HUES64 (cell line): ENCODE measurements around the gene OR4D9. TPM values are rescaled to one million over a fixed set of nuclear protein-coding genes. Genes with fewer than 3 reads are reported as not detected.
"Not testable (repeated sequence)": the region's sequence is repeated elsewhere in the genome, so short reads cannot be mapped to it uniquely, and the experiment has no call there.

ENCODE experiments used
- H3K27ac ChIP-seq: 2 replicates; pipeline ENCODE4 v1.7.0; 2013; ENCODE audit warnings: low read depth, low read length, inconsistent platforms
- H3K27me3 ChIP-seq: 2 replicates; pipeline ENCODE4 v1.6.1; 2013; ENCODE audit warnings: mild to moderate bottlenecking, low read length; ENCODE audit not compliant: insufficient read depth
- H3K36me3 ChIP-seq: 2 replicates; pipeline ENCODE4 v1.6.1; 2013; ENCODE audit warnings: mild to moderate bottlenecking, low read length; ENCODE audit not compliant: insufficient read depth
- H3K4me1 ChIP-seq: 2 replicates; pipeline ENCODE4 v1.6.1; 2013; ENCODE audit warnings: mild to moderate bottlenecking, low read length, moderate library complexity; ENCODE audit not compliant: insufficient read depth
- H3K4me3 ChIP-seq: 2 replicates; pipeline ENCODE4 v1.5.1; 2013; ENCODE audit warnings: mild to moderate bottlenecking, low read length, moderate library complexity
- H3K9ac ChIP-seq: 2 replicates; pipeline ENCODE4 v1.6.1; 2013; ENCODE audit warnings: mild to moderate bottlenecking, low read depth, low read length
- H3K9me3 ChIP-seq: 2 replicates; pipeline ENCODE4 v1.6.1; 2013; ENCODE audit warnings: low read depth, low read length; ENCODE audit not compliant: insufficient read depth
- WGBS: fragments of 150-250, 120-280 bp; methylation state at CpG from one replicate; pipeline ENCODE4 v1.1.7; 2013; ENCODE audit warnings: missing lambda C conversion rate; 5-methylcytosine and 5-hydroxymethylcytosine counted together
- polyA plus RNA-seq, 2 experiments: library from polyadenylated mRNA; stranded (reverse); fragments of 50-300 nt; gene quantifications; one replicate each; pipeline ENCODE4 v1.2.3, GENCODE V29; 2013

Gene OR4D9
- polyA plus RNA-seq (2013, experiment 1 of 2) = not detected
- polyA plus RNA-seq (2013, experiment 2 of 2) = not detected

DNA sequence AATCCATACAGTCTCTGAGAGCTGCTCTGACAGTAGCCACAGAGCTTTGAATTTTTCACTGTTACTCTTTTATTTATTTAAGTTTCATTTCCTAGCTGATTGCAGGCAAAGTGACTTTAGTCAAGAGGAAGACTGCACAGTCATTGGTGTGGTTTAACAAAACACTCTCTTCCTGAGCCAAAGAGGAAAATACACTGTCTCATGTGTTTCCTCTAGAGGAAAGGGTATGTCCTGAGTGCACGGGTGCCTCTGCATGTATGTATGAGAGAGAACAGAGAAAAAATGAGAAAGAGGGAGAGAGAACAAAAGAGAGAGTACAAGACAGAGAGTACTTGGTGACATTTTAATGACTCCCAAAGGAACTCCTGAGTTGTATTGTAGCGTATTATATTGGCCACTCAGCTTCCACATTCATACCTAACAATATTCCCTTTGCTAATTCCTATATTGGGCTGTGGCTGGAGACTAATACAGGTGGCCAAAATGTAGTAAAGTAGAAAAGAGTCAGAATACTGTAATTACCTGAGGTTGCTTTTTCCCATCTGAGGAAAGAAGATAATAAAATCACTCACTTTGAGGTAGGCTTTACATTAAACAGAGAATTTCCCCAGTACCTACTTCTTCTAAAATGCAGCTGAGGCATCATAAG, at the start of gene OR4D9:
OR4D9 (plus strand) TSS at position 599 of the 649 bp plus-strand sequence. CDS start 3,374 bp downstream, outside the sequence.
- WGBS = 78% methylated on average over 1 of the region's 2 CpGs
- no peak within 1 kb of the TSS for H3K27ac ChIP-seq
- H3K4me1 ChIP-seq = no peaks in the 10 kb centered on the region
- no peaks in the 10 kb centered on the region for H3K27me3 ChIP-seq
- H3K36me3 ChIP-seq = no peaks in the 10 kb centered on the region
- no peaks in the 10 kb centered on the region for H3K9me3 ChIP-seq
- H3K9ac ChIP-seq = no peak within 1 kb of the TSS
- H3K4me3 ChIP-seq = no peak within 1 kb of the TSS

DNA sequence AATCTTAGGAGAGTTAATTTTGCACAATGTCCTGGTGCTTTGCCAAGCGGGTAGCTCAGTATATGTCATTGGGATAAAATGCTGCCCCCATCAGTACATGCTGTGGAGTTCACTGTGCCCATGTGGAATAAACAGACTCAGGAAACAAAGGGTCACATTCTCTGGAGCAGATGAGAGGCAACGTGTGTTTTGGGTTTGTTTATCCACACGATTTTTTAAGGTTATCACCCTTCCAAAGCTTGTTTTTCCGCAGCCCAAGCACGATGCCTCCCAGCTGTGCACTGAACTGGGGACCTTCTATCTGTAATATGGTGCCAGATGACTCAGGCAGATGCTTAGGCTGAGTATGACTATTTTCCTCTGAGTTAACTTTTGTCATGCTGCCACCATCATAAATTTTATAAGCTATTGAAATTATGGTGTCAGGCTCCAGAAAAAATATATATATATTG, 48.1 kb upstream of the OR4D9 start:
- H3K27me3 ChIP-seq = no peaks in the 10 kb centered on the region
- 79% methylated on average over 5 of the region's 5 CpGs for WGBS
- no peaks in the 10 kb centered on the region for H3K4me1 ChIP-seq
- H3K4me3 ChIP-seq = no peak overlapping the region
- H3K36me3 ChIP-seq = no peaks in the 10 kb centered on the region
- H3K9ac ChIP-seq = no peak overlapping the region; the same call in 1 of the 2 replicates
- H3K27ac ChIP-seq = no peak overlapping the region
- H3K9me3 ChIP-seq = no peaks in the 10 kb centered on the region

- Histone ChIP-seq H3K9ac (no peak within 1 kb of the TSS), H3K9me3 (no peaks in the 10 kb centered on the region), H3K27ac (no peak within 1 kb of the TSS), H3K36me3 (no peaks in the 10 kb centered on the region), H3K4me3 (no peak within 1 kb of the TSS), H3K4me1 (no peaks in the 10 kb centered on the region), H3K27me3 (no peaks in the 10 kb centered on the region)
Observed at GRCh38 chr11:59473015-59473414, 38.3 kb upstream of the OR4D9 start, which contains the start of gene OR4D10. Gene OR4D10 (plus strand): TSS chr11:59473315. CDS start chr11:59477430, 4,115 bp downstream.

GRCh38 chr11:59475176-59475575, 36.2 kb upstream of the OR4D9 start:
- 84% methylated on average over 8 of the region's 9 CpGs for WGBS
- Histone ChIP-seq H3K9ac (no peak overlapping the region), H3K4me3 (no peak overlapping the region), H3K27ac (no peak overlapping the region), H3K27me3 (no peaks in the 10 kb centered on the region), H3K36me3 (no peaks in the 10 kb centered on the region), H3K9me3 (no peaks in the 10 kb centered on the region), H3K4me1 (no peaks in the 10 kb centered on the region)

- H3K27ac ChIP-seq = no peak overlapping the region
- H3K4me1 ChIP-seq = no peaks in the 10 kb centered on the region
- H3K9me3 ChIP-seq = no peaks in the 10 kb centered on the region
- no peak overlapping the region for H3K4me3 ChIP-seq
- no peaks in the 10 kb centered on the region for H3K36me3 ChIP-seq
- H3K27me3 ChIP-seq = no peaks in the 10 kb centered on the region
- no peak overlapping the region for H3K9ac ChIP-seq
Observed at GRCh38 chr11:59479906-59480305, 31.4 kb upstream of the OR4D9 start.

DNA sequence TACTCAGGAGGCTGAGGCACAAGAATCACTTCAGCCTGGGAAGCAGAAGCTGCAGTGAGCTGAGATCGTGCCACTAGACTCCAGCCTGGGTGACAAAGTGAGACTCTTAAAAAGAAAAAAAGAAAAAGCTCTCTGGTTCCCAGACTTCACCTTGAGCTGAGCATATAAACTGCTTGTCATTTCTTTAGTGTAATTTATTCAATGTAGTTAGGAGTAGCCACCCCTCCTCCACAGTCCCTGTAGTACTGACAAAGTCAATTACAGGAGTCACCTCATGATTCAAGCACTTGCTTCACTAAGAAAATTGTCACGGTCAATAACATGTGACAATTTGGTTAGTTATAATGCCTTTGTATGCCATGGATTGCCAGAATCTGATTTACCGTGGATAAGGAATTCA, 31.0 kb upstream of the OR4D9 start:
- Histone ChIP-seq H3K27me3 (no peaks in the 10 kb centered on the region), H3K27ac (no peak overlapping the region), H3K4me3 (no peak overlapping the region), H3K4me1 (no peaks in the 10 kb centered on the region), H3K9me3 (no peaks in the 10 kb centered on the region), H3K36me3 (no peaks in the 10 kb centered on the region), H3K9ac (no peak overlapping the region)
- WGBS = 93% methylated on average over 3 of the region's 3 CpGs

DNA sequence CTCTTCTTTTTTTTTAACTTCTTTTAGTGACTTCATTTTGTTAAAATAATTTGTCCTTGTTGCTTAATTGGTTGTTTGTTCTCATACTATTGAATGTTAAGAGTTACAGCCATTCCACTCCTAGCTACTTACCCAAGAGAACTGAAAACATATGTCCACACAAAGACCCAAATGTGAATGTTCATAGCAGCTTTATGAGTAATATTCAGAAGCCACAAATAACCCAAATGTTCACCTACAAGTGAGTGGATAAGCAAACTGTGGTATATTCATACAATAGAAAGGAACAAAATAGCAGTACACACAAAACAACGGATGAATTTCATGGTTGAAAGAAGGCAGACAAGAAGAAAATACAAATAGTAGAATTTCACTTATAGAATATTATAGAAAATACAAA, 9.4 kb upstream of the OR4D9 start:
- H3K9ac ChIP-seq = no peak overlapping the region
- WGBS = no CpG with 5 or more reads among the region's 1 CpG
- H3K36me3 ChIP-seq = no peaks in the 10 kb centered on the region
- H3K4me1 ChIP-seq = no peaks in the 10 kb centered on the region
- H3K9me3 ChIP-seq = no peaks in the 10 kb centered on the region
- no peak overlapping the region for H3K27ac ChIP-seq
- H3K4me3 ChIP-seq = no peak overlapping the region
- H3K27me3 ChIP-seq = no peaks in the 10 kb centered on the region

DNA sequence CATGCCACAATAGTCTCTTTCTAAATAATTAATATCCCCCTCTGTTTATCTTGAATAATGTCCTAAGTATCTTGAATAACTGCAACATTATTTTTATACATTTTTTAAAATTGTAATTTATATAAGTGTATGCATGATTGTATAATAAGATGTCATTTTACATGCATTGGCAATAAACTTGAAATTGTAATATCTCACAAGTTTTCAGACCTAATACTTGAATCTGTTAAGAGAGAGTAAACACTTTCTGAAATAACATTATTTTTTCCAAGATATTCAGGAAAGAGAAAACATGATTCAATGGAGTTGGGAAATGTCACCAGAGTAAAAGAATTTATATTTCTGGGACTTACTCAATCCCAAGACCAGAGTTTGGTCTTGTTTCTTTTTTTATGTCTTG, 8.1 kb upstream of the OR4D9 start, which contains the start of gene OR4D11:
OR4D11 (plus strand) TSS at position 301 of the 400 bp plus-strand sequence; CDS start at position 301, 0 bp downstream.
- Histone ChIP-seq H3K4me1 (no peaks in the 10 kb centered on the region), H3K27me3 (no peaks in the 10 kb centered on the region), H3K27ac (no peak within 1 kb of the TSS), H3K4me3 (no peak within 1 kb of the TSS), H3K36me3 (no peaks in the 10 kb centered on the region), H3K9ac (no peak within 1 kb of the TSS), H3K9me3 (no peaks in the 10 kb centered on the region)

- 94% methylated on average over 1 of the region's 1 CpG for WGBS
- no peak overlapping the region for H3K4me3 ChIP-seq
- no peaks in the 10 kb centered on the region for H3K9me3 ChIP-seq
- no peaks in the 10 kb centered on the region for H3K36me3 ChIP-seq
- no peaks in the 10 kb centered on the region for H3K4me1 ChIP-seq
- no peak overlapping the region for H3K27ac ChIP-seq
- no peaks in the 10 kb centered on the region for H3K27me3 ChIP-seq
- no peak overlapping the region for H3K9ac ChIP-seq
Observed at GRCh38 chr11:59511675-59512074, 336 bp downstream of the OR4D9 start.

- not testable (repeated sequence) for H3K27ac ChIP-seq, H3K4me3 ChIP-seq, H3K36me3 ChIP-seq, H3K9me3 ChIP-seq, H3K4me1 ChIP-seq, H3K27me3 ChIP-seq, H3K9ac ChIP-seq
- 90% methylated on average over 1 of the region's 2 CpGs for WGBS
Observed at GRCh38 chr11:59520139-59520538, 8.8 kb downstream of the OR4D9 start.

DNA sequence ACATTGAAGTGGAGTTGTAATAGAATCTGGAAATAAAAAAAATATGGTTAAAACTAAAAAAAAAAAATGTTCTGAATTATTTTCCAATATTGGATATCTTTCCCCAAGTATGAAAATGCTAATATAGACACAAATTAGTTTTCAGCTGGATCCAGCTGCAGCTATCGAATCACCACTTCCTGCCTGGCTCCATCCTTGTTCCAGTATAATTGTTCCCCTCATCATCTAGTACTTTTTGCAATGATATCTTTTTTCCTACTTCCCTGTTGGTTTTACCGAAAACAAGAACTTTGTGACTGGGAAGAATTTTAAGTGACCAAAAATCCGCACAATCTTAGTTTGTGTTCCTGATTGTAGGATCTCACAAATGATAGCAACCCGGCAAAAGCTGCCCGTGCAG, 9.4 kb downstream of the OR4D9 start:
- H3K36me3 ChIP-seq = no peaks in the 10 kb centered on the region
- no peaks in the 10 kb centered on the region for H3K4me1 ChIP-seq
- 93% methylated on average over 5 of the region's 5 CpGs for WGBS
- H3K9ac ChIP-seq = no peak overlapping the region
- no peak overlapping the region for H3K27ac ChIP-seq
- no peak overlapping the region for H3K4me3 ChIP-seq
- no peaks in the 10 kb centered on the region for H3K27me3 ChIP-seq
- H3K9me3 ChIP-seq = no peaks in the 10 kb centered on the region

DNA sequence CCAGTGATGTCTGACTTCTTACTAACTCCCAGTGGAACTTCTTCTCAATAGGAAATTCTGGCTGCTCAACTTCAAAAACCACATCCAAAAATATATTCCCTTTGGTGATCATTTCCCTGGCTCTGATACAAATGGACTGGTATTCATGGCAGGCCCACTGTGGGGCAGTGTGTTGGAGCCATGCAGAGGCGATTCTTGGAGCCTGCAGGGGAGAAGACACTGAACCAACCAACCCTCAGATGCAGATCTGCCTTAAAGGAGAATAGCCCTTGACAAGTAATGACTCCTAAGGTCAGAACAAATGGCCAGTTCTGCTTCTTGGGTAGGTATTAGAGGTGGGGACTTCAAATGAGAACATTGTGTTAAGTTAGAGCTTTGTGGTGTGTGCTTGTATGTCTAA, 12.2 kb downstream of the OR4D9 start:
- no peak overlapping the region for H3K4me3 ChIP-seq
- H3K27me3 ChIP-seq = no peaks in the 10 kb centered on the region
- no peak overlapping the region for H3K27ac ChIP-seq
- peaks cover 16% of the 10 kb centered on the region for H3K4me1 ChIP-seq
- no peaks in the 10 kb centered on the region for H3K36me3 ChIP-seq
- WGBS = 15% methylated on average over 1 of the region's 1 CpG
- no peak overlapping the region for H3K9ac ChIP-seq
- no peaks in the 10 kb centered on the region for H3K9me3 ChIP-seq
